Activated CD4-positive, alpha-beta T cell treated with anti-CD3 and anti-CD28 coated beads, Interleukin-2, amount 10 ng/mL, durations not matched to agents 7 days and 5 days (primary cell): ENCODE data around the gene HTR3D. TPM values are rescaled to one million over a fixed set of nuclear protein-coding genes. Genes with fewer than 3 reads are reported as not detected.

Experiments used
- CTCF ChIA-PET: fragments of 350-600 bp; sonication (Branson Sonifier 250); formaldehyde crosslinking; loops from one replicate; lab custom pipeline; 2021; ENCODE audit warnings: antibody characterized with exemption; lab: Charles Lee
- POLR2A ChIA-PET: fragments of 350-600 bp; sonication (Branson Sonifier 250); formaldehyde crosslinking; loops from one replicate; lab custom pipeline; 2021; ENCODE audit warnings: antibody characterized with exemption; lab: Charles Lee
- DNase-seq: peaks from one replicate; pipeline ENCODE4 v3.0.0-alpha.2; 2020
- H3K27ac Mint-ChIP-seq: one replicate; pipeline ENCODE4 v1.8.0; 2021; ENCODE audit warnings: mild to moderate bottlenecking, moderate library complexity, mixed read lengths
- H3K27me3 Mint-ChIP-seq: one replicate; pipeline ENCODE4 v1.8.0; 2021; ENCODE audit warnings: mixed read lengths
- H3K36me3 Mint-ChIP-seq: one replicate; pipeline ENCODE4 v1.8.0; 2021; ENCODE audit warnings: low read depth, mixed read lengths
- H3K4me1 Mint-ChIP-seq: one replicate; pipeline ENCODE4 v1.8.0; 2021; ENCODE audit warnings: mixed read lengths
- H3K4me3 Mint-ChIP-seq: one replicate; pipeline ENCODE4 v1.8.0; 2021; ENCODE audit warnings: mild to moderate bottlenecking, moderate library complexity, mixed read lengths
- H3K9me3 Mint-ChIP-seq: one replicate; pipeline ENCODE4 v1.8.0; 2021; ENCODE audit warnings: mixed read lengths
- total RNA-seq, 2 experiments: library from RNA; stranded (reverse); gene quantifications; one replicate each; pipeline ENCODE4 v1.2.3, GENCODE V29; 2021

The HTR3D gene, protein sequence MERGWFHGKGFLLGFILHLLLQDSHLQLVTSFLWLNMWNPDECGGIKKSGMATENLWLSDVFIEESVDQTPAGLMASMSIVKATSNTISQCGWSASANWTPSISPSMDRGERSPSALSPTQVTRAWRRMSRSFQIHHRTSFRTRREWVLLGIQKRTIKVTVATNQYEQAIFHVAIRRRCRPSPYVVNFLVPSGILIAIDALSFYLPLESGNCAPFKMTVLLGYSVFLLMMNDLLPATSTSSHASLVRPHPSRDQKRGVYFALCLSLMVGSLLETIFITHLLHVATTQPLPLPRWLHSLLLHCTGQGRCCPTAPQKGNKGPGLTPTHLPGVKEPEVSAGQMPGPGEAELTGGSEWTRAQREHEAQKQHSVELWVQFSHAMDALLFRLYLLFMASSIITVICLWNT
- total RNA-seq = not detected

DNA sequence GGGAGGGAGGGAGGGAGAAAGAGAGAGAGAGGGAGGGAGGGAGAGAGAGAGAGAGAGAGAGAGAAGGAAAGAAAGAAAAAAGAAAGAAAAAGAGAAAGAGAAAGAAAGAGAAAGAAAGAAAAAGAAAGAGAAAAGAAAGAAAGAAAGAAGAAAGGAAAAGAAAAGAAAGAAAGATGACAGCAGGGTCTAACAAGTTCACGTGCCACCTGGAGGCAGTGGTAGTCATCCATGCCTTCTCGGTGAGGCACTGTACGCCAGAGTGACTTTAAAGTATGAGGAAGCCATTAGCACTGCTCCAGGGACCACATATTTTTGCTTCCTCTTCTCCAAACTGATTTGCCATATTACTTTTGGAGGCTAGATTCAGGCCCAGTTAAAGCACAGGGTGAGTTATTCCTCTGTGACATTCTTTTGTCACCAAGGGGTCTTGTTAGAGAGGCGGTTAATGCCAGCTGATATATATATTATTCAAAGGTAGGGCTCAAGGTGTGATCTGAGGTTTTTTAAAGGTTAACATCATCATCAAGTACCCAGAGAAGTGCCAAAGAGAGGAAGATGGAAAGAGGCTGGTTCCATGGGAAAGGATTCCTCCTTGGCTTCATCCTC is at the start of gene HTR3D:
TSS of gene HTR3D (plus strand) at position 556 of the 606 bp plus-strand sequence. CDS start at position 556, 0 bp downstream.
- no peak for DNase-seq
- POLR2A ChIA-PET = no interaction called here
- no peaks in the 10 kb centered on the region for H3K4me1 Mint-ChIP-seq
- no peaks in the 10 kb centered on the region for H3K9me3 Mint-ChIP-seq
- no peaks in the 10 kb centered on the region for H3K36me3 Mint-ChIP-seq
- no peak within 1 kb of the TSS for H3K4me3 Mint-ChIP-seq
- H3K27me3 Mint-ChIP-seq = peaks cover 11% of the 10 kb centered on the region
- no peak within 1 kb of the TSS for H3K27ac Mint-ChIP-seq
- CTCF ChIA-PET = interaction anchor here (0.7 kb wide), 1 partner anchor 332 kb away, joined by 4 read pairs; no protein-coding TSS in a partner anchor

GRCh38 chr3:183981990-183982644 is 49.4 kb upstream of the HTR3D start:
- CTCF ChIA-PET = interaction anchor here (0.6 to 2.0 kb wide), 5 partner anchors 9 to 87 kb away, joined by 3 to 7 read pairs (median 4); partner anchors contain the start of gene ABCC5
- no peaks in the 10 kb centered on the region for H3K9me3 Mint-ChIP-seq
- H3K4me1 Mint-ChIP-seq = peaks cover 12% of the 10 kb centered on the region
- no peaks in the 10 kb centered on the region for H3K27me3 Mint-ChIP-seq
- H3K27ac Mint-ChIP-seq = no peak overlapping the region
- H3K36me3 Mint-ChIP-seq = peaks cover 4% of the 10 kb centered on the region
- POLR2A ChIA-PET = no interaction called here
- H3K4me3 Mint-ChIP-seq = no peak overlapping the region
- no peak for DNase-seq

DNA sequence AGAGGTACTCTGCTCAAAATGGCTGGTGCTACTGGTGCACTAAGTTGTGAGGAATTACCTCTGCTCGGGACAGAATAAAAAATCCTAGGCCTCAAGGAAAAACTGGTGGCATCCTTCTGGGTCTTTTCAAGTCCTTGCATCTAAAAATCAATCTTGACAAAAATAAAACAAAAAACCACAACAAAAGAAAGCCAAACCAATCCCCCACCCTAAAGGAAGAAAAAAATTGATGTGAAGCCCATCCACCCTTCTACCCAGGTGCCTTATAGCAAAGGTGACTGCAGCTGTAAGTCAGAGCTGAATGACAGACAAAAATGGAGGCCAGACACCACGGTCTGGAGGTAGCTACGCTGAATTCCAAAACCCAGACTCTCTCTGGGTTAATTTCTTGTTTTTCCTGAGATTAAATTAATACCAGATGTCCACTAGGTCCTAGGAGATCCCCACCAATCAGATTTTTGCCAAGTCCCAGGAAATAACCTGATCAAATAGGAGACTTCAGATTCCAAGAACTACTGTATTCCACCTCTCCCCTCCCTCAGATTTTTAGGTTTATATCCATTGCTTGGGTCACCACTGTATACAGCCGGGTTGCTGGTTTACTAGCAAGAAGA is 47.3 kb upstream of the HTR3D start:
- POLR2A ChIA-PET = no interaction called here
- Mint-ChIP-seq H3K36me3 (peaks cover 11% of the 10 kb centered on the region), H3K27ac (no peak overlapping the region), H3K4me1 (peaks cover 21% of the 10 kb centered on the region), H3K9me3 (no peaks in the 10 kb centered on the region), H3K27me3 (no peaks in the 10 kb centered on the region), H3K4me3 (no peak overlapping the region)
- no peak for DNase-seq
- CTCF ChIA-PET = no interaction called here

DNA sequence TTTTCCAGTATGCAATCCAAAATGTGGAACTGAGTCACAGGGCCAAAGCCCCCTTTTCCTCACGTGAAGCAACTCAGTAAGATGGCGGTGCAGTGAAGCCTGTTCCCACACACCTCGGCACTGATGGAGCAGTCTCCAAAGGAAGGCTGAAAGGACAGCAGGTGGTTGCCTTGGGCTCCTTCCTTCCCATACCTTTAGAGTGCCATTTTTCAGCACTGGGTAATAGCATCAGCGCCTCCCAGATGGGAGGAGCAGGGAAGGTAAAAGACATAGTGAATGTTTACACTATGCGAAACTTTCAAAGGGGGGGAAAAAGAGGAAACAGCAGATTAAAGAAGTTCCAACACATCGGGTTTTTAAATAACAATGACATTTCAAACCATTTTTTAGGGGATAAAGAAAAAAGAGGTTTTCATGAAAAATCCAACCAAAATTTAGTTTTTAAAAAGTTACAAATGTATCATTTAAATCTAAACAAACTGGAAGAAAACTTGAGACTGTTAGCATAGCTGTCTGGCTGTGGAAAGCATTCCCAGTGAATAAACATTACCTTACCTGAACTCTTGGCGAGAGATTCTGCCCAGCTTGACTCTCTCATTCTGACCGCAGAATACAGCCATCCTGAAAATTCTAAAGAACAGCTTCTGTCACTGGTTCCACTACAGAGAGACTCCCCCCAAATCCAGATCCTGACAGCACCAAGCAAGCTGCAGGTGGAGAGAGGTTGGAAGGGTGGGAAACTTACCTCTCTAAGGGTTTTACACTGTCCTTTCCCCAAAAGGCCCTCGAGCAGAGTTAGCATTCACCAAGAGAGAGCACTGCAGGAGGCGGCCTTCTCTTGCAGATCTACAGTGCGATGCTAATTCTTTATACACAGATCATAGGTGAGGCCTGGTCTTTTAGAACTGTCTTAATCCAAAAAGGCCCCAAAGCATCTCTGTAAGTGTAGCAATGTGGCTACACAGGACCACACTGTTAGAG is 46.5 kb upstream of the HTR3D start:
- POLR2A ChIA-PET = no interaction called here
- no peak overlapping the region for H3K27ac Mint-ChIP-seq
- H3K9me3 Mint-ChIP-seq = no peaks in the 10 kb centered on the region
- no peak overlapping the region for H3K4me3 Mint-ChIP-seq
- H3K27me3 Mint-ChIP-seq = no peaks in the 10 kb centered on the region
- peaks cover 11% of the 10 kb centered on the region for H3K36me3 Mint-ChIP-seq
- CTCF ChIA-PET = no interaction called here
- DNase-seq = no peak
- H3K4me1 Mint-ChIP-seq = peaks cover 21% of the 10 kb centered on the region

GRCh38 chr3:183987000-183987600 is 44.4 kb upstream of the HTR3D start:
- ChIA-PET POLR2A (no interaction called here), CTCF (interaction anchor here (1.3 kb wide), 1 partner anchor 26 kb away, joined by 3 read pairs; no protein-coding TSS in a partner anchor)
- peaks cover 11% of the 10 kb centered on the region for H3K36me3 Mint-ChIP-seq
- no peaks in the 10 kb centered on the region for H3K9me3 Mint-ChIP-seq
- H3K4me1 Mint-ChIP-seq = peaks cover 21% of the 10 kb centered on the region
- no peak overlapping the region for H3K27ac Mint-ChIP-seq
- H3K27me3 Mint-ChIP-seq = no peaks in the 10 kb centered on the region
- no peak for DNase-seq
- H3K4me3 Mint-ChIP-seq = no peak overlapping the region

DNA sequence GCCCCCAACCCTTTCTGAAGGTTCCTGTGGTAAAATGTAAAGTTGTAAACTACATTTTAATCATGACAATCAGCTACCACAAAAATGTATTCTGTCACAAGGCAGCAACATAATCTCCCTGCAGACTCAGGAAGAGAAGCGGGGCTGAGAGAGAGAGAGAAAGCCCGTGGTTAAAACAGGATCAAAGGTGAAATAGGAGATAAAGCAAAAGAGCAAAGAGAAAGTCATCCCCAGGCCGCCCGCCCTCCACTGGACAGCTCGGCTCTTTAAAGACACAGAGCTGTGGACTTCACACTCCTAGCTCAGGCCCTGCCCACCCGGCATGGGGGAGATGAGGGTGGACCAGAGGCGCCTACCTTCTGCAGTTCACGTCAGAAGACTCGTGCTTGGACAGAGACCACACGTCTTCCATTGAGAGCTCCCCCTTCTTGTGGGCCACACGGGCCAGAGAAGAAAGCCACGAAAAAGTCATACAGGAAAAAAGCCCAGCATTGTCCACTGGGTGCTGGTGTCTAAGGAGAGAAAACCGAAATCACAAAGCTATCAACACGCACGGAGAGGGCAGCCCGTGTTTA is 43.2 kb upstream of the HTR3D start:
- H3K4me3 Mint-ChIP-seq = no peak overlapping the region
- peaks cover 11% of the 10 kb centered on the region for H3K36me3 Mint-ChIP-seq
- no peaks in the 10 kb centered on the region for H3K9me3 Mint-ChIP-seq
- H3K27ac Mint-ChIP-seq = no peak overlapping the region
- H3K4me1 Mint-ChIP-seq = peaks cover 21% of the 10 kb centered on the region
- no peak for DNase-seq
- CTCF ChIA-PET = interaction anchor here (0.9 to 1.3 kb wide), 2 partner anchors 27 to 83 kb away, joined by 3 to 4 read pairs; no protein-coding TSS in a partner anchor
- POLR2A ChIA-PET = interaction anchor here (0.9 kb wide), 1 partner anchor 26 kb away, joined by 5 read pairs; no protein-coding TSS in a partner anchor
- H3K27me3 Mint-ChIP-seq = no peaks in the 10 kb centered on the region

DNA sequence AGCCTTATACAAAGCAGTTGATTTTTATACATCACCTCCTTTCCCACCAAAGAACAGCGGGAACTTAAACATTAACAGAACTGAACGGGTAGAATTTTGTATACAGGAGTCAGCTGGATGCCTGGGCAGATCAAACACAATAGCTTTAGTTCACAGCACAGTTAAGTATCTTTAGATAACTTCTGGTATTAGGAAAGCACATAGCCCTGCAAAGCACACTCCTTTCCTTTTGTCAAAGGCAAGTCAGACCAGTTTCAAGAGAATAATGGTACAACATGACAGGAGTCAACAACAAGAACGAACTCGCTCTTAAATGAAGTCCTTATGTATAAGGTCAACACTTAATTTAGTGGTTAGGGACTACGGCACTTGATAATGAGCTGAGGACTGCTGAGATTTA is 40.1 kb upstream of the HTR3D start:
- no peak overlapping the region for H3K27ac Mint-ChIP-seq
- ChIA-PET POLR2A (no interaction called here), CTCF (interaction anchor here (0.6 to 1.3 kb wide), 3 partner anchors 10 to 24 kb away, joined by 3 to 4 read pairs (median 3); no protein-coding TSS in a partner anchor)
- no peak for DNase-seq
- peaks cover 7% of the 10 kb centered on the region for H3K36me3 Mint-ChIP-seq
- H3K27me3 Mint-ChIP-seq = no peaks in the 10 kb centered on the region
- H3K9me3 Mint-ChIP-seq = no peaks in the 10 kb centered on the region
- H3K4me1 Mint-ChIP-seq = peaks cover 13% of the 10 kb centered on the region
- H3K4me3 Mint-ChIP-seq = no peak overlapping the region

DNA sequence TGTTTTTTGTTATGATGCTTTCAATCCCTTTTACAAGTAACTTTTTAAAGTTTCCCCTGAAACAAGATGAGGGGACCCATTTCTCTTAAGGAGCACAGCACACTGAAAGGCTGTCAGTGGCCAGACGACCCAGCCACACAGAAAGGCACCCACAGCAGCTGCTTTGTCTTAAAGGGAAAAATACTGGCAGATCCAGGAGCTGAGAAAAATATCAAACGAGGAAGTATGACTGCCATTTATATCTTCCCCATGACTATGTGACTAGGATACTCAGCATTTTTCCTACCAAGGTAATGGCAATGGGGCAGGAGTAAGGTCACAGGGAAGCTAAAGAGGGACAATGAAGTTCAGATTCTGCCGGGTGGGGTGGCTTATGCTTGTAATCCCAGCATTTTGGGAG is 29.8 kb upstream of the HTR3D start:
- H3K9me3 Mint-ChIP-seq = no peaks in the 10 kb centered on the region
- DNase-seq = no peak
- ChIA-PET CTCF (no interaction called here), POLR2A (no interaction called here)
- no peak overlapping the region for H3K4me3 Mint-ChIP-seq
- H3K36me3 Mint-ChIP-seq = no peaks in the 10 kb centered on the region
- H3K27me3 Mint-ChIP-seq = no peaks in the 10 kb centered on the region
- peaks cover 10% of the 10 kb centered on the region for H3K4me1 Mint-ChIP-seq
- no peak overlapping the region for H3K27ac Mint-ChIP-seq

- Mint-ChIP-seq H3K9me3 (no peaks in the 10 kb centered on the region), H3K4me1 (peaks cover 12% of the 10 kb centered on the region), H3K27ac (no peak overlapping the region), H3K27me3 (no peaks in the 10 kb centered on the region), H3K36me3 (no peaks in the 10 kb centered on the region), H3K4me3 (no peak overlapping the region)
- POLR2A ChIA-PET = no interaction called here
- CTCF ChIA-PET = no interaction called here
- DNase-seq = no peak
Observed at GRCh38 chr3:184002469-184002868, 29.1 kb upstream of the HTR3D start.

DNA sequence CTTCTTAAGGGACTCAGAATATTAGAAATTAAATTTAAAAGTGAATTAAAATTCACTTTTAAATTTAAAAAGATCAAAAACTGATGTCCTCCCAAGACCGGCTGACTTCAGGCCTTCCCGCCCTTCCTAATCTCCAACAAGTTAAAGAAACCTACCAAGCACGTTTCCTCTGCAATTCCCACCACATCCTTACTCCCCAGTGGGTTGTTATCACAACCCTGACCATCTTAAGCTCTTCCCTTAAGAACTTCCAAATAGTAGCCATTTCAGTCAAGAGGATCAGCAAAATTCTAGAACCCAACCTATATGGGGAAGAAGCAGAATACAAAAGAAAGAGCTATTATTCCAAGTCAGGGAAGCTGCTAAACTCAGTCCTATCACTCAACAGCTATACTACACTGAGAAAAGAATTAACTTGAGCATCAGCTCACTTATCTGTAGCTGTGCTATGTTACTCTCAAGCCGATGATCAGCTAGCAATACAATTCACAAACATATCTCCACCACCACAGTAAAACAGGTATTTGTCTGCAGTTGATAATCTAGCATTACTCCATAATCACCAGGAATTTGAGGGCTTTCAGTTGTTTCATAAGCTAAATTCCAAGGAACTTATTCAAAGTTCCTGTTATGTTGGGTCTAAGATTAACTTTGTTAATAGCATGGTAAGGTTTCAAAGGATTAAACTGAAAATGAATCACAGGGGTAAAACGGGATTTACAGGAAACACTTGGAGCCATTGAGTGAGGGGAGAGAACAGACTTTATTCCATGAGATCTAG is 28.2 kb upstream of the HTR3D start:
- Mint-ChIP-seq H3K36me3 (no peaks in the 10 kb centered on the region), H3K9me3 (no peaks in the 10 kb centered on the region), H3K27ac (no peak overlapping the region), H3K4me1 (peaks cover 12% of the 10 kb centered on the region), H3K27me3 (no peaks in the 10 kb centered on the region), H3K4me3 (no peak overlapping the region)
- ChIA-PET POLR2A (no interaction called here), CTCF (interaction anchor here (1.3 to 3.1 kb wide), 2 partner anchors 11 to 119 kb away, joined by 3 to 8 read pairs; partner anchors contain the start of gene PARL)
- no peak for DNase-seq
